HG03135 (cell line): ENCODE measurements around the gene MEX3C.

Experiments
- ATAC-seq: cut with Tn5 transposase; IDR thresholded peaks from one replicate; pipeline ENCODE4 v1.9.1; 2021; ENCODE audit warnings: mild to moderate bottlenecking, moderate library complexity; ENCODE audit not compliant: unreplicated experiment

The MEX3C gene

GRCh38 chr18:51197661-51198424, at the start of gene MEX3C:
MEX3C (minus strand) TSS chr18:51197681; CDS start chr18:51197320, 361 bp downstream.
- ATAC-seq: peak; percentile 84

- no peak for ATAC-seq
Observed at GRCh38 chr18:51241226-51241625, 43.7 kb upstream of the MEX3C start.

GRCh38 chr18:51236225-51236624, 38.7 kb upstream of the MEX3C start:
- no peak for ATAC-seq

- ATAC-seq: no peak
Observed at GRCh38 chr18:51235009-51235789, 37.7 kb upstream of the MEX3C start.

- ATAC-seq: no peak
Observed at GRCh38 chr18:51234117-51235008, 36.9 kb upstream of the MEX3C start.

GRCh38 chr18:51229328-51229727, 31.8 kb upstream of the MEX3C start:
- no peak for ATAC-seq

- no peak for ATAC-seq
Observed at GRCh38 chr18:51227660-51228059, 30.2 kb upstream of the MEX3C start.

- ATAC-seq: no peak
Observed at GRCh38 chr18:51226587-51227350, 29.3 kb upstream of the MEX3C start.

- no peak for ATAC-seq
Observed at GRCh38 chr18:51226068-51226467, 28.6 kb upstream of the MEX3C start.

GRCh38 chr18:51212606-51213005, 15.1 kb upstream of the MEX3C start:
- no peak for ATAC-seq

- peak; percentile 97 for ATAC-seq
Observed at GRCh38 chr18:51211552-51211951, 14.1 kb upstream of the MEX3C start.

- ATAC-seq: peak; percentile 4
Observed at GRCh38 chr18:51196811-51197660, 445 bp downstream of the MEX3C start.

- ATAC-seq: no peak
Observed at GRCh38 chr18:51196118-51196810, 1.2 kb downstream of the MEX3C start.

GRCh38 chr18:51195451-51196117, 1.9 kb downstream of the MEX3C start:
- ATAC-seq: no peak

GRCh38 chr18:51195086-51195450, 2.4 kb downstream of the MEX3C start:
- no peak for ATAC-seq

- no peak for ATAC-seq
Observed at GRCh38 chr18:51194604-51195003, 2.9 kb downstream of the MEX3C start.

GRCh38 chr18:51193621-51194287, 3.7 kb downstream of the MEX3C start:
- no peak for ATAC-seq

- no peak for ATAC-seq
Observed at GRCh38 chr18:51192696-51193095, 4.8 kb downstream of the MEX3C start.
